ENCODE data around the gene GRIA3. TPM values are rescaled to one million over a fixed set of nuclear protein-coding genes. Genes with fewer than 3 reads are reported as not detected.

Gene GRIA3
- total RNA-seq, 1 experiment from 2014 or later: 3.8 TPM

GRCh38 chrX:123267220-123267619 lies 83.1 kb downstream of the GRIA3 start:
- no peak for ATAC-seq
- TF ChIP-seq ZNF416 (CRISPR knock-in tag; IDR thresholded peaks at IDR 0.05) (no peak), IRF1 (CRISPR knock-in tag; IDR thresholded peaks at IDR 0.05) (no peak), CDX4 (CRISPR knock-in tag; IDR thresholded peaks at IDR 0.05; ENCODE audit: borderline replicate concordance) (no peak), IRF2 (CRISPR knock-in tag; IDR thresholded peaks at IDR 0.05; ENCODE audit: borderline replicate concordance, low read depth) (no peak), NFATC4 (CRISPR knock-in tag; IDR thresholded peaks at IDR 0.05) (no peak), ZNF121 (CRISPR knock-in tag; IDR thresholded peaks at IDR 0.05) (no peak), FOXK1 (CRISPR knock-in tag; IDR thresholded peaks at IDR 0.05) (no peak), ZNF423 (CRISPR knock-in tag; IDR thresholded peaks at IDR 0.05) (no peak), JUN (CRISPR knock-in tag; IDR thresholded peaks at IDR 0.05) (no peak), ZBTB43 (CRISPR knock-in tag; IDR thresholded peaks at IDR 0.05) (no peak), USF1 (CRISPR knock-in tag; IDR thresholded peaks at IDR 0.05) (no peak), ZNF232 (CRISPR knock-in tag; IDR thresholded peaks at IDR 0.05) (no peak)
- TF ChIP-seq, protein P1, sequence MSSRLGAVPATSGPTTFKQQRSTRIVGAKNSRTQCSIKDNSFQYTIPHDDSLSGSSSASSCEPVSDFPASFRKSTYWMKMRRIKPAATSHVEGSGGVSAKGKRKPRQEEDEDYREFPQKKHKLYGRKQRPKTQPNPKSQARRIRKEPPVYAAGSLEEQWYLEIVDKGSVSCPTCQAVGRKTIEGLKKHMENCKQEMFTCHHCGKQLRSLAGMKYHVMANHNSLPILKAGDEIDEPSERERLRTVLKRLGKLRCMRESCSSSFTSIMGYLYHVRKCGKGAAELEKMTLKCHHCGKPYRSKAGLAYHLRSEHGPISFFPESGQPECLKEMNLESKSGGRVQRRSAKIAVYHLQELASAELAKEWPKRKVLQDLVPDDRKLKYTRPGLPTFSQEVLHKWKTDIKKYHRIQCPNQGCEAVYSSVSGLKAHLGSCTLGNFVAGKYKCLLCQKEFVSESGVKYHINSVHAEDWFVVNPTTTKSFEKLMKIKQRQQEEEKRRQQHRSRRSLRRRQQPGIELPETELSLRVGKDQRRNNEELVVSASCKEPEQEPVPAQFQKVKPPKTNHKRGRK (CRISPR knock-in tag; IDR thresholded peaks at IDR 0.05; ENCODE audit: borderline replicate concordance): no peak
- TF ChIP-seq, protein P2, sequence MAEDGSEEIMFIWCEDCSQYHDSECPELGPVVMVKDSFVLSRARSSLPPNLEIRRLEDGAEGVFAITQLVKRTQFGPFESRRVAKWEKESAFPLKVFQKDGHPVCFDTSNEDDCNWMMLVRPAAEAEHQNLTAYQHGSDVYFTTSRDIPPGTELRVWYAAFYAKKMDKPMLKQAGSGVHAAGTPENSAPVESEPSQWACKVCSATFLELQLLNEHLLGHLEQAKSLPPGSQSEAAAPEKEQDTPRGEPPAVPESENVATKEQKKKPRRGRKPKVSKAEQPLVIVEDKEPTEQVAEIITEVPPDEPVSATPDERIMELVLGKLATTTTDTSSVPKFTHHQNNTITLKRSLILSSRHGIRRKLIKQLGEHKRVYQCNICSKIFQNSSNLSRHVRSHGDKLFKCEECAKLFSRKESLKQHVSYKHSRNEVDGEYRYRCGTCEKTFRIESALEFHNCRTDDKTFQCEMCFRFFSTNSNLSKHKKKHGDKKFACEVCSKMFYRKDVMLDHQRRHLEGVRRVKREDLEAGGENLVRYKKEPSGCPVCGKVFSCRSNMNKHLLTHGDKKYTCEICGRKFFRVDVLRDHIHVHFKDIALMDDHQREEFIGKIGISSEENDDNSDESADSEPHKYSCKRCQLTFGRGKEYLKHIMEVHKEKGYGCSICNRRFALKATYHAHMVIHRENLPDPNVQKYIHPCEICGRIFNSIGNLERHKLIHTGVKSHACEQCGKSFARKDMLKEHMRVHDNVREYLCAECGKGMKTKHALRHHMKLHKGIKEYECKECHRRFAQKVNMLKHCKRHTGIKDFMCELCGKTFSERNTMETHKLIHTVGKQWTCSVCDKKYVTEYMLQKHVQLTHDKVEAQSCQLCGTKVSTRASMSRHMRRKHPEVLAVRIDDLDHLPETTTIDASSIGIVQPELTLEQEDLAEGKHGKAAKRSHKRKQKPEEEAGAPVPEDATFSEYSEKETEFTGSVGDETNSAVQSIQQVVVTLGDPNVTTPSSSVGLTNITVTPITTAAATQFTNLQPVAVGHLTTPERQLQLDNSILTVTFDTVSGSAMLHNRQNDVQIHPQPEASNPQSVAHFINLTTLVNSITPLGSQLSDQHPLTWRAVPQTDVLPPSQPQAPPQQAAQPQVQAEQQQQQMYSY (CRISPR knock-in tag; IDR thresholded peaks at IDR 0.05): no peak
- Mint-ChIP-seq H3K4me1 (peaks cover 24% of the 10 kb centered on the region), H3K27ac (no peak overlapping the region), H3K36me3 (no peaks in the 10 kb centered on the region), H3K9me3 (no peaks in the 10 kb centered on the region), H3K27me3 (ENCODE audit: low read depth) (peaks cover 6% of the 10 kb centered on the region; the same call in 1 of the 2 replicates), H3K4me3 (no peak overlapping the region)
- CTCF ChIA-PET: no interaction called here
- no peak for DNase-seq (ENCODE audit: low spot score)
- POLR2A ChIA-PET: no interaction called here

- Mint-ChIP-seq H3K36me3 (no peaks in the 10 kb centered on the region), H3K9me3 (no peaks in the 10 kb centered on the region), H3K4me1 (0 out of 2 replicates have a peak, but pooled peaks cover 3% of the 10 kb centered on the region), H3K4me3 (no peak overlapping the region), H3K27ac (no peak overlapping the region), H3K27me3 (ENCODE audit: low read depth) (no peaks in the 10 kb centered on the region)
- ChIA-PET POLR2A (no interaction called here), CTCF (no interaction called here)
- no peak for DNase-seq (ENCODE audit: low spot score)
- no peak for ATAC-seq
- TF ChIP-seq TCF7 (CRISPR knock-in tag; IDR thresholded peaks at IDR 0.05; ENCODE audit: low read depth) (no peak), ZNF425 (CRISPR knock-in tag; conservative IDR thresholded peaks at IDR 0.05) (no peak), ZNF263 (CRISPR knock-in tag; IDR thresholded peaks at IDR 0.05; ENCODE audit: low read depth) (no peak), IRF1 (CRISPR knock-in tag; IDR thresholded peaks at IDR 0.05) (no peak), USF1 (CRISPR knock-in tag; IDR thresholded peaks at IDR 0.05) (no peak), E2F4 (CRISPR knock-in tag; IDR thresholded peaks at IDR 0.05; ENCODE audit: borderline replicate concordance, low read depth) (no peak), ZNF138 (CRISPR knock-in tag; conservative IDR thresholded peaks at IDR 0.05) (no peak), FOXJ3 (CRISPR knock-in tag; IDR thresholded peaks at IDR 0.05; ENCODE audit: borderline replicate concordance) (no peak)
These were observed 87.8 kb downstream of the GRIA3 start for GRCh38 chrX:123271902-123272301.
